Measurements from ENCODE around the gene SPOUT1.
"Not testable (repeated sequence)": the region's sequence is repeated elsewhere in the genome, so short reads cannot be mapped to it uniquely, and the experiment has no call there.

GRCh38 chr9:128852646-128853045, 23.1 kb upstream of the SPOUT1 start:
- TF ChIP-seq CTCF (IDR thresholded peaks at IDR 0.05; ENCODE audit: low read depth, low read length); POLR2A (IDR thresholded peaks at IDR 0.05; ENCODE audit: extremely low read depth, insufficient read length): not testable (repeated sequence)

Data from NB4 (cell line).